SK-N-SH (cell line): ENCODE measurements around the gene CSF3. TPM values are rescaled to one million over a fixed set of nuclear protein-coding genes. Genes with fewer than 3 reads are reported as not detected.

ENCODE experiments used
- CTCF ChIA-PET: fragments of 300-600, 350-600 bp; formaldehyde crosslinking; extraction: SDS; loops from one replicate; lab custom pipeline; 2021; lab: Yijun Ruan, JAX
- POLR2A ChIA-PET: fragments of 350-600 bp; sonication (Branson Sonifier 250); formaldehyde crosslinking; extraction: SDS; loops from one replicate; lab custom pipeline; 2020; ENCODE audit warnings: antibody characterized with exemption, inconsistent platforms; lab: Yijun Ruan, JAX
- DNase-seq: peaks from one replicate; pipeline ENCODE4 v3.0.0; 2012
- H2AFZ ChIP-seq: fragments of 200-600 bp; sonication (generic); 2 replicates; pipeline ENCODE4 v1.8.1; 2016; ENCODE audit warnings: antibody characterized with exemption, mild to moderate bottlenecking, low read depth
- H3F3A ChIP-seq: fragments of 200-600 bp; sonication (generic); replicated peaks from 2 replicates; pipeline ENCODE3; 2016; ENCODE audit warnings: antibody characterized with exemption, mild to moderate bottlenecking; ENCODE audit not compliant: insufficient read depth
- H3K27ac ChIP-seq, 2 experiments: fragments of 200-500 bp in 1 of 2; fragments of 200-600 bp in 1 of 2; sonication (Bioruptor generic) in 1 of 2; sonication (generic), shearing (Covaris generic) in 1 of 2; 2 replicates each; pipeline versions ENCODE4 v1.5.1 to v1.6.1; 2014 to 2016; ENCODE audit warnings: low read depth in 2 of 2, inconsistent platforms in 1 of 2, low read length in 1 of 2, mild to moderate bottlenecking in 1 of 2, mixed read lengths in 1 of 2
- H3K27me3 ChIP-seq: fragments of 200-600 bp; sonication (generic), shearing (Covaris generic); 2 replicates; pipeline ENCODE4 v1.6.1; 2016; ENCODE audit warnings: mixed run types; ENCODE audit not compliant: insufficient read depth
- H3K36me3 ChIP-seq, 2 experiments: fragments of 200-500 bp in 1 of 2; fragments of 200-600 bp in 1 of 2; sonication (Bioruptor generic) in 1 of 2; sonication (generic) in 1 of 2; replicated peaks in 1 of 2; 2 replicates each; pipeline versions ENCODE3 to v1.5.1; 2014 to 2016; ENCODE audit warnings: low read length in 1 of 2, mild to moderate bottlenecking in 1 of 2; ENCODE audit not compliant: insufficient read depth in 2 of 2, control insufficient read depth in 1 of 2
- H3K4me1 ChIP-seq, 2 experiments: fragments of 200-500 bp in 1 of 2; fragments of 200-600 bp in 1 of 2; sonication (Bioruptor generic) in 1 of 2; sonication (generic), shearing (Covaris generic) in 1 of 2; 2 replicates each; pipeline versions ENCODE4 v1.5.1 to v1.6.1; 2014 to 2016; ENCODE audit warnings: low read depth in 1 of 2, low read length in 1 of 2, mixed run types in 1 of 2; ENCODE audit not compliant: insufficient read depth in 2 of 2, control insufficient read depth in 1 of 2
- H3K4me2 ChIP-seq: fragments of 200-600 bp; sonication (generic), shearing (Covaris generic); 2 replicates; pipeline ENCODE4 v1.6.1; 2017; ENCODE audit warnings: mixed run types
- H3K4me3 ChIP-seq, 2 experiments: fragments of 200-500 bp in 1 of 2; fragments of 200-600 bp in 1 of 2; sonication (Bioruptor generic) in 1 of 2; sonication (generic), shearing (Covaris generic) in 1 of 2; 2 replicates each; pipeline versions ENCODE4 v1.5.1 to v1.8.1; 2014 to 2016; ENCODE audit warnings: low read depth in 2 of 2, inconsistent platforms in 1 of 2, low read length in 1 of 2, mild to moderate bottlenecking in 1 of 2, mixed read lengths in 1 of 2, moderate library complexity in 1 of 2
- H3K79me2 ChIP-seq: fragments of 200-600 bp; sonication (generic); 2 replicates; pipeline ENCODE4 v1.8.1; 2017; ENCODE audit warnings: mild to moderate bottlenecking; ENCODE audit not compliant: insufficient read depth
- H3K9ac ChIP-seq: fragments of 200-600 bp; sonication (generic); 2 replicates; pipeline ENCODE4 v1.6.1; 2017; ENCODE audit warnings: mixed run types
- H3K9me2 ChIP-seq: fragments of 200-600 bp; sonication (generic); 2 replicates; pipeline ENCODE4 v1.6.1; 2017; ENCODE audit warnings: mixed run types
- H3K9me3 ChIP-seq: fragments of 200-600 bp; sonication (generic); 2 replicates; pipeline ENCODE4 v1.6.1; 2017; ENCODE audit warnings: mixed run types, mild to moderate bottlenecking, moderate library complexity
- H4K20me1 ChIP-seq: fragments of 200-600 bp; sonication (generic); 2 replicates; pipeline ENCODE4 v1.6.1; 2017; ENCODE audit warnings: mild to moderate bottlenecking, mixed run types; ENCODE audit not compliant: insufficient read depth
- EP300 ChIP-seq, 2 experiments: IDR thresholded peaks; 2 replicates each; pipeline versions ENCODE4 v1.4.0 to v1.6.1; 2012; ENCODE audit warnings: borderline replicate concordance in 1 of 2, low read depth in 1 of 2, low read length in 1 of 2
- FOXM1 ChIP-seq: IDR thresholded peaks from 2 replicates; pipeline ENCODE4 v1.4.0; 2012; ENCODE audit warnings: low read depth, mild to moderate bottlenecking
- GABPA ChIP-seq: IDR thresholded peaks from 2 replicates; pipeline ENCODE4 v1.4.0; 2012; ENCODE audit warnings: low read depth, mild to moderate bottlenecking
- GATA2 ChIP-seq: sonication (generic); formaldehyde crosslinking; IDR thresholded peaks from 2 replicates; pipeline ENCODE4 v1.5.0; 2020; ENCODE audit warnings: mild to moderate bottlenecking, missing genetic modification reagents
- MXI1 ChIP-seq: IDR thresholded peaks from 2 replicates; pipeline ENCODE4 v1.6.1; 2012; ENCODE audit warnings: mild to moderate bottlenecking, low read depth, low read length, improper control_type of control experiment
- NFIC ChIP-seq: IDR thresholded peaks from 2 replicates; pipeline ENCODE4 v1.4.0; 2012; ENCODE audit warnings: borderline replicate concordance
- POLR2AphosphoS5 ChIP-seq: IDR thresholded peaks from 2 replicates; pipeline ENCODE4 v1.6.1; 2012; ENCODE audit warnings: low read depth, low read length
- RCOR1 ChIP-seq: fragments of 150-350 bp; IDR thresholded peaks from 2 replicates; pipeline ENCODE4 v1.6.1; 2017; ENCODE audit warnings: antibody characterized with exemption, low read length
- REST ChIP-seq: IDR thresholded peaks from 2 replicates; pipeline ENCODE4 v1.6.1; 2012; ENCODE audit warnings: mild to moderate bottlenecking, low read depth, low read length, moderate library complexity
- RFX5 ChIP-seq: IDR thresholded peaks from 2 replicates; pipeline ENCODE4 v1.6.1; 2012; ENCODE audit warnings: mild to moderate bottlenecking, improper control_type of control experiment, low read length
- RXRA ChIP-seq: IDR thresholded peaks from 2 replicates; pipeline ENCODE4 v1.4.0; 2012; ENCODE audit warnings: low read depth, mild to moderate bottlenecking, borderline replicate concordance
- SIN3A ChIP-seq: IDR thresholded peaks from 2 replicates; pipeline ENCODE4 v1.6.1; 2012; ENCODE audit warnings: low read depth, mild to moderate bottlenecking, low read length, moderate library complexity, borderline replicate concordance
- TAF1 ChIP-seq: IDR thresholded peaks from 2 replicates; pipeline ENCODE4 v1.6.1; 2012; ENCODE audit warnings: low read depth, mild to moderate bottlenecking, low read length, moderate library complexity, borderline replicate concordance
- TCF12 ChIP-seq: IDR thresholded peaks from 2 replicates; pipeline ENCODE4 v1.4.0; 2012
- TEAD4 ChIP-seq: IDR thresholded peaks from 2 replicates; pipeline ENCODE4 v1.4.0; 2012; ENCODE audit warnings: mild to moderate bottlenecking, borderline replicate concordance; ENCODE audit not compliant: insufficient read depth
- USF1 ChIP-seq: IDR thresholded peaks from 2 replicates; pipeline ENCODE4 v1.4.0; 2012; ENCODE audit warnings: low read depth, borderline replicate concordance
- YY1 ChIP-seq: IDR thresholded peaks from 2 replicates; pipeline ENCODE4 v1.4.0; 2012; ENCODE audit warnings: low read depth, mild to moderate bottlenecking
- WGBS: methylation state at CpG from one replicate; pipeline ENCODE4 v1.1.6; 2017; ENCODE audit warnings: low lambda C conversion rate; 5-methylcytosine and 5-hydroxymethylcytosine counted together
- polyA plus RNA-seq, 3 experiments: library from polyadenylated mRNA; depleted of rRNA; stranded (reverse); fragments of >200 nt; gene quantifications; 2 replicates each; pipeline ENCODE4 v1.2.3, GENCODE V29; 2012
- TF ChIP-seq, protein P1 (sequence below): IDR thresholded peaks from 2 replicates; pipeline ENCODE4 v1.4.0; 2012; ENCODE audit warnings: low read depth

CSF3 gene
- polyA plus RNA-seq, 1 of the 3 experiments (the other 2 are of a cell fraction), result not detected

DNA sequence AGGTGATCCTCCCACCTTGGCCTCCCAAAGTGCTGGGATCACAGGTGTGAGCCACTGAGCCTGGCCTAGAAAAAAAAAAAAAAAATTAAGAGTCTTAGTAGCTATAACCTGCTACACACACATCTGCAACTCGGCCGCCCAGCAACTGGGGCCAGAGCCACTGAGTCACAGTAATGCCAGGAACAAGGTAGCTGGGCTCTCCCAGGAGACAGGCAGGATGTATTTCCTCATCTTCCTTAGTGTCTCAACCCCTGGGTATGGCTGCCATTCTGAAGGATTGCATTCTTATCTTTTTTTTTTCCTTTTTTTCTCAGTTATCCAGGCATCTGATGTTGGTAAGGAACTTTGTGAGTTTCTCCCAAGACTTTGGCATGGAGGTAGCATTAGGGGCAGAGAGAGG lies 41.7 kb upstream of the CSF3 start:
- 53% methylated on average over 2 of the region's 2 CpGs for WGBS
- Histone ChIP-seq H3K27ac (no peak overlapping the region), H4K20me1 (no peaks in the 10 kb centered on the region), H3K27me3 (no peaks in the 10 kb centered on the region), H3F3A (peaks cover 11% of the 10 kb centered on the region), H3K79me2 (no peaks in the 10 kb centered on the region), H3K4me3 (no peak overlapping the region), H3K9me2 (no peaks in the 10 kb centered on the region), H3K36me3 (no peaks in the 10 kb centered on the region), H2AFZ (peak overlapping the region; percentile 74; the same call in 1 of the 2 replicates), H3K9me3 (no peaks in the 10 kb centered on the region)
- POLR2A ChIA-PET, result no interaction called here
- CTCF ChIA-PET, result interaction anchor here (0.6 to 1.0 kb wide), 2 partner anchors 352 to 1567 kb away, joined by 3 read pairs; no protein-coding TSS in a partner anchor
- DNase-seq, result no peak
- no peak for TF ChIP-seq RCOR1
- no peak for TF ChIP-seq POLR2AphosphoS5
- TF ChIP-seq YY1, result no peak
- no peak for TF ChIP-seq FOXM1
- TF ChIP-seq TAF1, result no peak
- TF ChIP-seq MXI1, result no peak
- no peak for TF ChIP-seq RFX5
- no peak for TF ChIP-seq USF1
- no peak for TF ChIP-seq TCF12
- TF ChIP-seq NFIC, result no peak
- TF ChIP-seq TEAD4, result no peak
- TF ChIP-seq SIN3A, result no peak
- TF ChIP-seq GABPA, result no peak
- TF ChIP-seq EP300 (IDR thresholded peaks at IDR 0.05; ENCODE audit: borderline replicate concordance in 1 of 2, low read depth in 1 of 2, low read length in 1 of 2), result no peak
- TF ChIP-seq, protein P1, sequence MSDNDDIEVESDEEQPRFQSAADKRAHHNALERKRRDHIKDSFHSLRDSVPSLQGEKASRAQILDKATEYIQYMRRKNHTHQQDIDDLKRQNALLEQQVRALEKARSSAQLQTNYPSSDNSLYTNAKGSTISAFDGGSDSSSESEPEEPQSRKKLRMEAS, result no peak
- no peak for TF ChIP-seq GATA2 (CRISPR knock-in tag)
- TF ChIP-seq REST, result no peak
- TF ChIP-seq RXRA, result no peak
- TF ChIP-seq, all 33 proteins: peak for 0
- peaks cover 0 to 6% of the 10 kb centered on the region in 2 experiments; a peak in 1 of 4 replicates for H3K4me1 ChIP-seq
- no peak overlapping the region for H3K9ac ChIP-seq
- H3K4me2 ChIP-seq, result peak overlapping the region; percentile 16; the same call in 1 of the 2 replicates
